Spinal cord (tissue), 10 donors: Measurements from ENCODE around the gene MGAT4D. TPM values are rescaled to one million over a fixed set of nuclear protein-coding genes. Genes with fewer than 3 reads are reported as not detected.
A peak's percentile ranks its signal among the peaks of the same experiment; 100 is the strongest.
"Not testable (repeated sequence)": the region's sequence is repeated elsewhere in the genome, so short reads cannot be mapped to it uniquely, and the experiment has no call there.

Experiments
- DNase-seq, 6 donors: peaks; one replicate each; pipeline versions ENCODE4 v3.0.0 to v3.0.0-alpha.2; 2013 to 2015; ENCODE audit warnings: low spot score in 6 of 6, low read depth in 4 of 6
- H3K27ac ChIP-seq: one replicate; pipeline ENCODE4 v1.5.1; 2013; ENCODE audit warnings: low read depth, low read length, control low read depth
- H3K27me3 ChIP-seq: one replicate; pipeline ENCODE4 v1.6.1; 2013; ENCODE audit warnings: low read length; ENCODE audit not compliant: control insufficient read depth, insufficient read depth
- H3K36me3 ChIP-seq: one replicate; pipeline ENCODE4 v1.6.1; 2013; ENCODE audit warnings: low read length; ENCODE audit not compliant: control insufficient read depth, insufficient read depth
- H3K4me1 ChIP-seq: one replicate; pipeline ENCODE4 v1.6.1; 2013; ENCODE audit warnings: low read length; ENCODE audit not compliant: control insufficient read depth, insufficient read depth
- H3K4me3 ChIP-seq: one replicate; pipeline ENCODE4 v1.5.1; 2013; ENCODE audit warnings: low read depth, low read length, control low read depth
- H3K9me3 ChIP-seq: one replicate; pipeline ENCODE4 v1.6.1; 2013; ENCODE audit warnings: low read length; ENCODE audit not compliant: control insufficient read depth, insufficient read depth
- WGBS: methylation state at CpG from one replicate; pipeline ENCODE4 v1.1.5; 2013; ENCODE audit warnings: missing lambda C conversion rate; ENCODE audit not compliant: insufficient coverage; 5-methylcytosine and 5-hydroxymethylcytosine counted together
- polyA plus RNA-seq, 2 donors: library from polyadenylated mRNA; unstranded; fragments of 120-200 nt; gene quantifications; one replicate each; pipeline ENCODE4 v1.2.1, GENCODE V29; 2013; ENCODE audit not compliant: insufficient read length in 2 of 2
- total RNA-seq, 2 donors: library from RNA; depleted of rRNA in 1 of 2; stranded (reverse); fragments of 120-200 nt in 1 of 2; fragments of >200 nt in 1 of 2; gene quantifications; one replicate each; pipeline versions ENCODE4 v1.2.3 to v1.2.4, GENCODE V29; 2013 to 2014
- donor health status: healthy.

Gene MGAT4D
- total and polyA plus RNA-seq, 4 donors: 0.10 to 0.12 TPM; not detected in 2

GRCh38 chr4:140448162-140448561 is 49.9 kb downstream of the MGAT4D start:
- H3K36me3 ChIP-seq: no peaks in the 10 kb centered on the region
- WGBS: no CpG with 5 or more reads among the region's 3 CpGs
- H3K4me1 ChIP-seq: no peaks in the 10 kb centered on the region
- H3K27ac ChIP-seq: no peak overlapping the region
- no peaks in the 10 kb centered on the region for H3K9me3 ChIP-seq
- H3K4me3 ChIP-seq: no peak overlapping the region
- H3K27me3 ChIP-seq: no peaks in the 10 kb centered on the region
- no peak for DNase-seq

GRCh38 chr4:140444347-140444746 is 53.7 kb downstream of the MGAT4D start:
- 100% methylated on average over 2 of the region's 4 CpGs for whole genome bisulfite sequencing
- H3K4me1 ChIP-seq, DNase-seq, H3K9me3 ChIP-seq, H3K36me3 ChIP-seq, H3K27ac ChIP-seq, H3K4me3 ChIP-seq, H3K27me3 ChIP-seq: not testable (repeated sequence)

DNA sequence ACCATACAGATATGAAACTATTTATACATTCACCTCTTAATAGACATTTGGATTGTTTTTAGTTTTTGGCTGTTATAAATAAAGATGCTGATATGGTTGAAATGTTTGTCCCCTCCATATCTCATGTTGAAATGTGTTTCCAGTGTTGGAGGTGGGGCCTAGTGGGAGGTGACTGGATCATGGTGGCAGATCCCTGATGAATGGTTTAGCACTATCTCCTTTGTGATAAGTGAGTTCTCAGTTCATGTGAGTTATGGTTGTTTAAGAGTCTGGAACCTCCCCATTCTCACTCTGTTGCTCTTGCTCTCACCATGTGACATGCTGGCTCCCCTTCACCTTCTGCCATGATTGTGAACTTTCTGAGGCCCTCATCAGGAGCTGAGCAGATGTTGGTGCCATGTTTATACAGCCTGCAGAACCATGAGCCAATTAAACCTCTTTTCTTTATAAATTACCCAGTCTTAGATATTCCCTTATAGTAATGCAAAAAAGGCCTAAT is 58.4 kb downstream of the MGAT4D start:
- Histone ChIP-seq H3K36me3 (no peaks in the 10 kb centered on the region), H3K4me1 (no peaks in the 10 kb centered on the region), H3K27ac (no peak overlapping the region), H3K9me3 (no peaks in the 10 kb centered on the region), H3K4me3 (no peak overlapping the region), H3K27me3 (no peaks in the 10 kb centered on the region)
- DNase-seq: no peak

DNA sequence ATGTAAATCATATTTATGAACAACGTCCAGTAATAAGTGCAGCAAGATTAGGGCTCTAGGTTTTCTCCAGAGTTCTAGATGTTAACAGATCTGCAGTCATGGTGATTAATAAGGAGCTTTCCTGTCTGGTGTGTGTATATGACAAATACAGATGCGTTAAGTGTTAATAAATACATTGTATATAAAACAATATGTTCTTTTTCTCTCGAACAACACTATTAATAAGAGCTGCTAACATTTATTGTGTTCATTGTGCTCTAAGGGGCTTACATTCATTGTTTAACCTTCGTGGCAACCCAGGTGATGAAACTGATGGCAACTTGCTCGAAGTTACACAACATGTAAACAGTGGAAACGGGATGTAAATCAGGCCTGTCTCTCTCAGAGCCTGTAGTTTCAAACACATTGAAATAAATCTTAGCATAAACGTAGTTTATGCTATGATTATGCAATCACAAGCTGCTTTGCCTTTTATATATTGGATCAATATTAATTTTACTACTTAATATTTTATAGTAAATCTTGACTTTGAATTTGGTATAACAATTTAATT is 70.1 kb downstream of the MGAT4D start:
- no peak overlapping the region for H3K27ac ChIP-seq
- no peak for DNase-seq
- H3K27me3 ChIP-seq: no peaks in the 10 kb centered on the region
- H3K4me1 ChIP-seq: peaks cover 10% of the 10 kb centered on the region
- no peaks in the 10 kb centered on the region for H3K36me3 ChIP-seq
- WGBS: 55% methylated on average over 3 of the region's 7 CpGs
- no peaks in the 10 kb centered on the region for H3K9me3 ChIP-seq
- peak overlapping the region; percentile 86 for H3K4me3 ChIP-seq

- Histone ChIP-seq H3K9me3 (no peaks in the 10 kb centered on the region), H3K4me3 (peak within 1 kb of the TSS; percentile 86), H3K27me3 (no peaks in the 10 kb centered on the region), H3K27ac (peak within 1 kb of the TSS; percentile 80), H3K4me1 (peaks cover 10% of the 10 kb centered on the region), H3K36me3 (no peaks in the 10 kb centered on the region)
- peak; percentile 53 to 93 (median 66) for DNase-seq
- under 1% methylated on average over 69 of the region's 73 CpGs for WGBS
These were observed 70.8 kb downstream of the MGAT4D start, which contains the start of gene CLGN for GRCh38 chr4:140427106-140427918. Gene CLGN, minus strand, starts transcription at chr4:140427648. Its CDS starts 14,570 bp downstream, at chr4:140413078.

GRCh38 chr4:140426610-140427105 is 71.4 kb downstream of the MGAT4D start:
- Histone ChIP-seq H3K4me1 (peaks cover 10% of the 10 kb centered on the region), H3K27me3 (no peaks in the 10 kb centered on the region), H3K36me3 (no peaks in the 10 kb centered on the region), H3K4me3 (peak overlapping the region; percentile 86), H3K9me3 (no peaks in the 10 kb centered on the region), H3K27ac (peak overlapping the region; percentile 80)
- DNase-seq: peak in 5 of 6 donors; percentile 1 to 69 (median 5)
- WGBS: under 1% methylated on average over 22 of the region's 23 CpGs

DNA sequence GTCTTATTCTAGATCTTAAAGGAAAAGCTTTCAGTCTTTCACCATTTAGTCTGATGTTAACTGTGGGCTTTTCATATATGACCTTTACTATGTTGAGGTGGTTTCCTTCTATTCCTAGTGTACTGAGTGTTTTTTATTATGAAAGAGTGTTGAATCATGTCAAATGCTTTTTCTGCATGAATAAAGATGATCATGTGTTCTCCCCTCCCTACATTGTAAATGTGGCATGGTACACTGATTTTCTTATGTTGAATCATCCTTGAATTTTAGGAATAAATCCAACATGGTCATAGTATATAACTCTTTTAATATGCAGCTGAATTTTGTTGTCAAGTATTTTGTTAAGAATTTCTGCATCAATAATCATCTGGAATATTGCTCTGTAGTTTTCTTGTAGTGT is 75.0 kb downstream of the MGAT4D start:
- no peak overlapping the region for H3K4me3 ChIP-seq
- no peaks in the 10 kb centered on the region for H3K27me3 ChIP-seq
- H3K36me3 ChIP-seq: no peaks in the 10 kb centered on the region
- no peak overlapping the region for H3K27ac ChIP-seq
- no peaks in the 10 kb centered on the region for H3K9me3 ChIP-seq
- no peak for DNase-seq
- H3K4me1 ChIP-seq: peaks cover 10% of the 10 kb centered on the region

- H3K9me3 ChIP-seq, H3K27me3 ChIP-seq, H3K4me3 ChIP-seq, H3K27ac ChIP-seq, H3K36me3 ChIP-seq, DNase-seq, H3K4me1 ChIP-seq: not testable (repeated sequence)
- WGBS: 95% methylated on average over 14 of the region's 32 CpGs
These were observed 84.7 kb downstream of the MGAT4D start for GRCh38 chr4:140413130-140413969.

GRCh38 chr4:140408974-140409373 is 89.1 kb downstream of the MGAT4D start:
- Histone ChIP-seq H3K4me3 (no peak overlapping the region), H3K27me3 (no peaks in the 10 kb centered on the region), H3K9me3 (no peaks in the 10 kb centered on the region), H3K36me3 (no peaks in the 10 kb centered on the region), H3K4me1 (no peaks in the 10 kb centered on the region), H3K27ac (no peak overlapping the region)
- no CpG with 5 or more reads among the region's 1 CpG for WGBS
- no peak for DNase-seq
